Rectal smooth muscle tissue (tissue), 1 donor: ENCODE results near the gene F2RL1.
"Not testable (repeated sequence)": the region's sequence is repeated elsewhere in the genome, so short reads cannot be mapped to it uniquely, and the experiment has no call there.

Experiments
- H3K27ac ChIP-seq: one replicate; pipeline ENCODE4 v1.7.0; 2013; ENCODE audit warnings: low read depth, low read length, inconsistent platforms
- H3K27me3 ChIP-seq: one replicate; pipeline ENCODE4 v1.7.0; 2013; ENCODE audit warnings: low read length; ENCODE audit not compliant: control insufficient read depth, insufficient read depth
- H3K36me3 ChIP-seq: one replicate; pipeline ENCODE4 v1.7.0; 2013; ENCODE audit warnings: low read length; ENCODE audit not compliant: control insufficient read depth, insufficient read depth
- H3K4me1 ChIP-seq: one replicate; pipeline ENCODE4 v1.7.0; 2013; ENCODE audit warnings: low read length; ENCODE audit not compliant: control insufficient read depth, insufficient read depth
- H3K4me3 ChIP-seq: one replicate; pipeline ENCODE4 v1.7.0; 2013; ENCODE audit warnings: low read length
- H3K9ac ChIP-seq: one replicate; pipeline ENCODE4 v1.7.0; 2013; ENCODE audit warnings: low read length

The F2RL1 gene

GRCh38 chr5:76838481-76839261, 19.8 kb downstream of the F2RL1 start:
- no peaks in the 10 kb centered on the region for H3K4me1 ChIP-seq
- no peak overlapping the region for H3K27ac ChIP-seq
- H3K36me3 ChIP-seq = no peaks in the 10 kb centered on the region
- H3K4me3 ChIP-seq = no peak overlapping the region
- no peaks in the 10 kb centered on the region for H3K27me3 ChIP-seq
- H3K9ac ChIP-seq = no peak overlapping the region

- Histone ChIP-seq H3K27ac (no peak overlapping the region), H3K4me1 (no peaks in the 10 kb centered on the region), H3K27me3 (no peaks in the 10 kb centered on the region), H3K9ac (no peak overlapping the region), H3K36me3 (no peaks in the 10 kb centered on the region), H3K4me3 (no peak overlapping the region)
Measured at GRCh38 chr5:76841361-76841760, 22.5 kb downstream of the F2RL1 start.

- Histone ChIP-seq H3K27ac (no peak overlapping the region), H3K9ac (no peak overlapping the region), H3K36me3 (no peaks in the 10 kb centered on the region), H3K4me1 (no peaks in the 10 kb centered on the region), H3K4me3 (no peak overlapping the region), H3K27me3 (no peaks in the 10 kb centered on the region)
Measured at GRCh38 chr5:76845890-76846289, 27.1 kb downstream of the F2RL1 start.

GRCh38 chr5:76849419-76850291, 30.8 kb downstream of the F2RL1 start, which contains the start of gene S100Z:
TSS of gene S100Z (plus strand) at chr5:76850014. CDS start at chr5:76875360, 25,346 bp downstream.
- no peaks in the 10 kb centered on the region for H3K36me3 ChIP-seq
- H3K27me3 ChIP-seq = no peaks in the 10 kb centered on the region
- H3K9ac ChIP-seq = no peak within 1 kb of the TSS
- no peak within 1 kb of the TSS for H3K4me3 ChIP-seq
- H3K27ac ChIP-seq = no peak within 1 kb of the TSS
- H3K4me1 ChIP-seq = no peaks in the 10 kb centered on the region

- Histone ChIP-seq H3K36me3 (no peaks in the 10 kb centered on the region), H3K9ac (no peak overlapping the region), H3K4me1 (no peaks in the 10 kb centered on the region), H3K4me3 (no peak overlapping the region), H3K27me3 (no peaks in the 10 kb centered on the region), H3K27ac (no peak overlapping the region)
Measured at GRCh38 chr5:76850543-76851145, 31.8 kb downstream of the F2RL1 start.

- H3K4me3 ChIP-seq = no peak overlapping the region
- H3K27ac ChIP-seq = no peak overlapping the region
- H3K4me1 ChIP-seq = no peaks in the 10 kb centered on the region
- no peak overlapping the region for H3K9ac ChIP-seq
- H3K27me3 ChIP-seq = no peaks in the 10 kb centered on the region
- H3K36me3 ChIP-seq = no peaks in the 10 kb centered on the region
Measured at GRCh38 chr5:76851728-76852369, 33.0 kb downstream of the F2RL1 start.

- no peak overlapping the region for H3K9ac ChIP-seq
- no peak overlapping the region for H3K4me3 ChIP-seq
- no peak overlapping the region for H3K27ac ChIP-seq
- H3K27me3 ChIP-seq = no peaks in the 10 kb centered on the region
- no peaks in the 10 kb centered on the region for H3K4me1 ChIP-seq
- no peaks in the 10 kb centered on the region for H3K36me3 ChIP-seq
Measured at GRCh38 chr5:76852772-76853171, 33.9 kb downstream of the F2RL1 start.

- H3K27me3 ChIP-seq, H3K9ac ChIP-seq, H3K4me3 ChIP-seq, H3K36me3 ChIP-seq, H3K27ac ChIP-seq, H3K4me1 ChIP-seq: not testable (repeated sequence)
Measured at GRCh38 chr5:76853741-76854140, 34.9 kb downstream of the F2RL1 start.

GRCh38 chr5:76854644-76855043, 35.8 kb downstream of the F2RL1 start:
- H3K4me3 ChIP-seq = no peak overlapping the region
- no peaks in the 10 kb centered on the region for H3K27me3 ChIP-seq
- no peaks in the 10 kb centered on the region for H3K4me1 ChIP-seq
- H3K27ac ChIP-seq = no peak overlapping the region
- no peak overlapping the region for H3K9ac ChIP-seq
- no peaks in the 10 kb centered on the region for H3K36me3 ChIP-seq

- not testable (repeated sequence) for H3K27ac ChIP-seq, H3K4me3 ChIP-seq, H3K9ac ChIP-seq, H3K36me3 ChIP-seq, H3K4me1 ChIP-seq, H3K27me3 ChIP-seq
Measured at GRCh38 chr5:76855501-76855900, 36.7 kb downstream of the F2RL1 start.

GRCh38 chr5:76855961-76856360, 37.1 kb downstream of the F2RL1 start:
- Histone ChIP-seq H3K27ac (no peak overlapping the region), H3K4me1 (no peaks in the 10 kb centered on the region), H3K9ac (no peak overlapping the region)

GRCh38 chr5:76856800-76857199, 38.0 kb downstream of the F2RL1 start:
- not testable (repeated sequence) for H3K9ac ChIP-seq, H3K36me3 ChIP-seq, H3K4me1 ChIP-seq, H3K27ac ChIP-seq, H3K4me3 ChIP-seq, H3K27me3 ChIP-seq

More at GRCh38 chr5:76855961-76856360, 37.1 kb downstream of the F2RL1 start:
- Histone ChIP-seq H3K27me3 (no peaks in the 10 kb centered on the region), H3K4me3 (no peak overlapping the region), H3K36me3 (no peaks in the 10 kb centered on the region)
